Panc1 (cell line): ENCODE data around the gene SYT4. TPM values are rescaled to one million over a fixed set of nuclear protein-coding genes. Genes with fewer than 3 reads are reported as not detected.

Source experiments
- ATAC-seq: fragments of 200-7000 bp; cut with Tn5 transposase; 2 replicates; pipeline ENCODE4 v1.9.1; 2020; ENCODE audit warnings: mild to moderate bottlenecking, moderate library complexity
- BruUV-seq: library from RNA; stranded (reverse); fragments of 400-500 nt; replicated peaks from 2 replicates; lab custom pipeline; 2021; lab: Mats Ljungman, UMichigan
- CTCF ChIA-PET: fragments of 300-600 bp; sonication (Branson Sonifier 250); formaldehyde crosslinking; loops from one replicate; lab custom pipeline; 2022; ENCODE audit warnings: antibody characterized with exemption; lab: Charles Lee
- POLR2A ChIA-PET: fragments of 300-600 bp; sonication (Branson Sonifier 250); formaldehyde crosslinking; loops from one replicate; lab custom pipeline; 2022; ENCODE audit warnings: antibody characterized with exemption; lab: Charles Lee
- DNase-seq: peaks from one replicate; pipeline ENCODE4 v3.0.0-alpha.2; 2010; ENCODE audit warnings: low read depth, low spot score
- H3K27ac ChIP-seq: 2 replicates; pipeline ENCODE4 v1.5.1; 2011; ENCODE audit warnings: mild to moderate bottlenecking, low read length, inconsistent platforms
- H3K27me3 ChIP-seq: fragments of 200-500 bp; sonication (Bioruptor generic); 2 replicates; pipeline ENCODE4 v1.6.0; 2014; ENCODE audit warnings: low read length, inconsistent platforms; ENCODE audit not compliant: control insufficient read depth, insufficient read depth
- H3K36me3 ChIP-seq: fragments of 200-500 bp; sonication (Bioruptor generic); 2 replicates; pipeline ENCODE4 v1.5.1; 2014; ENCODE audit warnings: inconsistent platforms, mild to moderate bottlenecking, low read length, moderate library complexity; ENCODE audit not compliant: control insufficient read depth, insufficient read depth
- H3K4me1 ChIP-seq: 2 replicates; pipeline ENCODE4 v1.5.1; 2011; ENCODE audit warnings: inconsistent platforms, mild to moderate bottlenecking, low read length, moderate library complexity; ENCODE audit not compliant: control insufficient read depth, insufficient read depth
- H3K4me3 ChIP-seq, 2 experiments: 2 replicates each; pipeline ENCODE4 v1.5.1; 2011 to 2012; ENCODE audit warnings: low read depth in 2 of 2, low read length in 2 of 2, mild to moderate bottlenecking in 2 of 2, inconsistent platforms in 1 of 2, moderate library complexity in 1 of 2
- H3K9me3 ChIP-seq: fragments of 200-500 bp; sonication (Bioruptor generic); 2 replicates; pipeline ENCODE4 v1.5.1; 2014; ENCODE audit warnings: low read depth, mild to moderate bottlenecking, inconsistent platforms, low read length, moderate library complexity; ENCODE audit not compliant: control insufficient read depth, insufficient read depth
- POLR2AphosphoS5 ChIP-seq: IDR thresholded peaks from 2 replicates; pipeline ENCODE4 v1.6.1; 2012; ENCODE audit warnings: mild to moderate bottlenecking, low read depth, low read length, moderate library complexity
- REST ChIP-seq, 2 experiments: IDR thresholded peaks; 2 replicates each; pipeline ENCODE4 v1.6.1; 2011 to 2012; ENCODE audit warnings: low read depth in 2 of 2, control low read depth in 1 of 2, low read length in 1 of 2, mild to moderate bottlenecking in 1 of 2, moderate library complexity in 1 of 2; ENCODE audit not compliant: insufficient read depth in 1 of 2
- SIN3A ChIP-seq: IDR thresholded peaks from 2 replicates; pipeline ENCODE4 v1.6.1; 2012; ENCODE audit warnings: low read depth, mild to moderate bottlenecking, low read length, moderate library complexity, borderline replicate concordance; ENCODE audit not compliant: insufficient read depth
- TCF7L2 ChIP-seq: IDR thresholded peaks from 2 replicates; pipeline ENCODE4 v1.6.1; 2011; ENCODE audit warnings: mild to moderate bottlenecking, low read depth, low read length, inconsistent platforms
- in situ Hi-C: cut with HindIII; loops from 2 replicates; pipeline ENCODE4 v1.10.0; 2016; ENCODE audit warnings: low sequenced_read_pairs, low pct_unique_long_range_greater_than_20kb
- intact Hi-C: fragments of 100-400 bp; cut with micrococcal nuclease; formaldehyde crosslinking; loops from one replicate; pipeline ENCODE4 v1.10.0; 2022; ENCODE audit not compliant: unreplicated experiment
- total RNA-seq: library from RNA; stranded (reverse); gene quantifications from one replicate; pipeline ENCODE4 v1.2.1, GENCODE V29; 2021; ENCODE audit not compliant: unreplicated experiment
- TF ChIP-seq, protein P1 (sequence below): fragments of 450-650 bp; IDR thresholded peaks from 2 replicates; pipeline ENCODE4 v1.5.1; 2017; ENCODE audit warnings: mild to moderate bottlenecking

Gene SYT4
- total RNA-seq, 1 experiment from 2014 or later: not detected

GRCh38 chr18:43314941-43315340, 37.7 kb upstream of the SYT4 start:
- Histone ChIP-seq H3K9me3 (no peaks in the 10 kb centered on the region), H3K27ac (no peak overlapping the region), H3K27me3 (no peaks in the 10 kb centered on the region), H3K36me3 (no peaks in the 10 kb centered on the region), H3K4me3 (no peak overlapping the region), H3K4me1 (no peaks in the 10 kb centered on the region)
- no peak for DNase-seq
- ChIA-PET CTCF (no interaction called here), POLR2A (no interaction called here)
- in situ Hi-C loops (no loop called here), intact Hi-C loops (no loop called here)
- TF ChIP-seq TCF7L2 (no peak), SIN3A (no peak)
- no peak for ATAC-seq
- no TSS peak for BruUV-seq

GRCh38 chr18:43312891-43313290, 35.6 kb upstream of the SYT4 start:
- Histone ChIP-seq H3K4me1 (no peaks in the 10 kb centered on the region), H3K36me3 (no peaks in the 10 kb centered on the region), H3K27ac (no peak overlapping the region), H3K9me3 (no peaks in the 10 kb centered on the region), H3K27me3 (no peaks in the 10 kb centered on the region), H3K4me3 (no peak overlapping the region)
- DNase-seq: peak; percentile 30
- in situ Hi-C loops (no loop called here), intact Hi-C loops (no loop called here)
- POLR2A ChIA-PET: no interaction called here
- CTCF ChIA-PET: no interaction called here
- TF ChIP-seq POLR2AphosphoS5: no peak
- TF ChIP-seq REST (IDR thresholded peaks at IDR 0.05; ENCODE audit: insufficient read depth in 1 of 2, low read depth in 2 of 2, low read length in 1 of 2): no peak
- no peak for TF ChIP-seq TCF7L2
- TF ChIP-seq, protein P1, sequence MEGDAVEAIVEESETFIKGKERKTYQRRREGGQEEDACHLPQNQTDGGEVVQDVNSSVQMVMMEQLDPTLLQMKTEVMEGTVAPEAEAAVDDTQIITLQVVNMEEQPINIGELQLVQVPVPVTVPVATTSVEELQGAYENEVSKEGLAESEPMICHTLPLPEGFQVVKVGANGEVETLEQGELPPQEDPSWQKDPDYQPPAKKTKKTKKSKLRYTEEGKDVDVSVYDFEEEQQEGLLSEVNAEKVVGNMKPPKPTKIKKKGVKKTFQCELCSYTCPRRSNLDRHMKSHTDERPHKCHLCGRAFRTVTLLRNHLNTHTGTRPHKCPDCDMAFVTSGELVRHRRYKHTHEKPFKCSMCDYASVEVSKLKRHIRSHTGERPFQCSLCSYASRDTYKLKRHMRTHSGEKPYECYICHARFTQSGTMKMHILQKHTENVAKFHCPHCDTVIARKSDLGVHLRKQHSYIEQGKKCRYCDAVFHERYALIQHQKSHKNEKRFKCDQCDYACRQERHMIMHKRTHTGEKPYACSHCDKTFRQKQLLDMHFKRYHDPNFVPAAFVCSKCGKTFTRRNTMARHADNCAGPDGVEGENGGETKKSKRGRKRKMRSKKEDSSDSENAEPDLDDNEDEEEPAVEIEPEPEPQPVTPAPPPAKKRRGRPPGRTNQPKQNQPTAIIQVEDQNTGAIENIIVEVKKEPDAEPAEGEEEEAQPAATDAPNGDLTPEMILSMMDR: no peak
- no peak for TF ChIP-seq SIN3A
- ATAC-seq: no peak
- BruUV-seq: no TSS peak

GRCh38 chr18:43310239-43310638, 32.9 kb upstream of the SYT4 start:
- in situ Hi-C loops: no loop called here
- DNase-seq (no peak), ATAC-seq (no peak)
- no peak for TF ChIP-seq TCF7L2
- no peak for TF ChIP-seq REST (IDR thresholded peaks at IDR 0.05; ENCODE audit: insufficient read depth in 1 of 2, low read depth in 2 of 2, low read length in 1 of 2)
- TF ChIP-seq, protein P1: no peak
- no peak for TF ChIP-seq POLR2AphosphoS5
- TF ChIP-seq SIN3A: no peak
- BruUV-seq: no TSS peak
- no peaks in the 10 kb centered on the region for H3K4me1 ChIP-seq
- H3K4me3 ChIP-seq: no peak overlapping the region
- ChIA-PET CTCF (no interaction called here), POLR2A (no interaction called here)
- H3K36me3 ChIP-seq: no peaks in the 10 kb centered on the region
- no peak overlapping the region for H3K27ac ChIP-seq
- no peaks in the 10 kb centered on the region for H3K27me3 ChIP-seq
- intact Hi-C loops: no loop called here
- H3K9me3 ChIP-seq: no peaks in the 10 kb centered on the region
